GM19395 (cell line): ENCODE measurements around the gene GPR62.

Experiments
- ATAC-seq: cut with Tn5 transposase; IDR thresholded peaks from one replicate; pipeline ENCODE4 v1.9.1; 2021; ENCODE audit warnings: mild to moderate bottlenecking, moderate library complexity; ENCODE audit not compliant: unreplicated experiment

Gene GPR62

GRCh38 chr3:51937611-51938450 is 17.4 kb upstream of the GPR62 start:
- no peak for ATAC-seq

DNA sequence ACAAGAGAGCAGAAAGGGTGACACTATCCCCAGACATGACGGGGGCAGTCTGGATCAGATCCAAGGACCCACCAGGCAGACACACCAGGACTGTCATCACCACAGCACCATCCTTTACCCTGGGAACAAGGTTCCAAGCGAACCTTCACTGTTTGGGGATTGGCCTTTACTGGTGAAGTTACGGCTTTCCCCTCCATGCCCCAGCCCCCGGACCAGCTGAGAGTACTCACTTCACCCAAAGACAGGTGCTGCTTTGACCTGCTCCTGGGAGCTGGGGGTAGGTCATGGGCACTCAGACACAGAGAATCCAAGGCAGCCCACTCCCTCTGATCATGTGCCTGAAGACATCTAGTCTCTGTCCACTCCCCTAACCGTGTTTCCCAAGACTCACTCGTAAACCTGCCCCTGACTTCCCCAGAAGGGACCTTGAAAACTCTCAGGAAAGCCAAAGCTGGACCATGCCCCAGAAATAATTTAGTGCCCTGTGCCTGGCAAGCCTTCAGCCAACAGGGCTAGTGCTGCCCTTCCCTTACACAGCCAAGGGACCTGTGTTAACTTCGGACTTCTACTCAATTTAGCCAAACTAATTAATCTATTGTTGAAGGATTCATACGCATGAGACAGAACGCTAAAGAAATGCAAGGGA is 16.3 kb upstream of the GPR62 start:
- no peak for ATAC-seq

DNA sequence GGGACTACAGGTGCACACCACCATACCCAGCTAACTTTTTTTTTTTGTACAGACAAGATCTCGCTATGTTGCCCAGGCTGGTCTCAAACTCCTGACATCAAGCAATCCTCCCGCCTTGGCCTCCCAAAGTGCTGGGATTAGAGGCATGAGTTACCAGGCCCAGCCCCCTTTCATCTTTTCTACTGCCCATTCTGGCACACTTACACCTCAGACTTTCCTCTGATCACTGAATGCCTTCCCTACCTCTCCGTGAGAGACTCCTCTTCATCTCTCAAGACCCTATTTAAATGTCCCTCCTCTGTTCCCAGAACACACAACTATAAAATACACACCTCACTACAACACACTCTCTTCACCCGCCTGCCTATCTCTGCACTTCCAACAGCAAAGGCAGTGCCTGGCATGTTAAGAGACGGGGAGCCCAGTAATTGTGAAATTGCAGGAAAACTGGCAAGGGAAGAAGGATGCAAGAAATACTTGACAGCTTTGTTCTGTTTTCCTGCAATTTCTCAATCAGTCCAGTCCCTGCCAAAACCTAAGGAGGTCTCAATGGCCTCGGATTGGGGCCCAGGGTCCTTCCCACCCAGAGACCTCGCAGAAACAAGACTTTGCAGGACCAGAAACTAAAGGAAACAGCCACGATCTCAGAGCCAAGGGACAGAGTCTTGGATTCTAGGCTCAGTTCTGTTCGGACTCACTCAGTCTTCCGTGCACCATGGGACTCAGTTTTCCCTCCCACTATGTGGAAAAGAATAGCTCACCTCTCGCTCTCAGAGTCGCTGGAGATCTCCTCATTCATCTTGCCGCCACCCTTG is 14.3 kb upstream of the GPR62 start:
- no peak for ATAC-seq

GRCh38 chr3:51941463-51941797 is 13.8 kb upstream of the GPR62 start:
- no peak for ATAC-seq

DNA sequence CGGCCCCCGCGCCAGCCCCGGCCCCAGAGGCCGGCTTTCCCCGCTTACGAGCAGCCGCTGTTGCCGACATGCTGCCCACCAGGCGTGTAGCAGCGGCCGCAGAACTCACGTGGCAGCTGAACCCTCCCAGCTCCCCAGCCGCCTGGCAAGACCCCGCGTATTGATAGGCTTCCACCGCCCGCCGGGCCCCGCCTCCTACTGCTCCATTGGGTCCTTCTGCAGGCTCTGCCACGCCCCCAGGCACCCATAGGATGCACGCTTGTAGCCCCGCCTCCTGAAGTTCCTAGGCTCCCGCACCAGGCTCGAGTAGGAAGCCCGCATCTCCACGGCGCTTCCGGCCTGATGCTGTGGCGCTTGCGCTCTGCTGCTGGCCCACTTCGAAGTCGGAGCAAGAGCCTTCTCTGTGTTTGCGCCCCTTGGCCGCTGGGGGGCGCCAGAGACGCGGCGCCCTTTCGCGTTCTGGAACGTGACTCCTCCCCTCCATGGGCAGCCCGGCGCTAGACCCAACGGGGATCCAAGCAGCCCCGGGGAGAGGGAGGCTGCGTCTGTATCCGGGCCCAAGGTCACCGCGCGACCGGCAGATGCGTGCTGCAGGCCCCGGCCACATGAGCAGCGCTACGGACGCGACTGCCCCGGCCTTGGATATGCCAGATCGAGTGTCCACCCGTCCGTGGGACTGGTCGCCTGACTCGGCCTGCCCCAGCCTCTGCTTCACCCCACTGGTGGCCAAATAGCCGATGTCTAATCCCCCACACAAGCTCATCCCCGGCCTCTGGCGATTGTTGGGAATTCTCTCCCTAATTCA is 13.2 kb upstream of the GPR62 start, which contains the start of the genes PARP3 and RRP9:
PARP3 (plus strand) TSS at position 566 of the 805 bp plus-strand sequence. CDS start 993 bp downstream, outside the sequence.
RRP9 (minus strand) TSS at position 107 of the 805 bp plus-strand sequence; CDS start at position 70, 37 bp downstream.
- ATAC-seq: peak; percentile 90

- ATAC-seq: no peak
Measured at GRCh38 chr3:51942603-51943450, 12.4 kb upstream of the GPR62 start.

- ATAC-seq: no peak
Measured at GRCh38 chr3:51943451-51944391, 11.5 kb upstream of the GPR62 start.

DNA sequence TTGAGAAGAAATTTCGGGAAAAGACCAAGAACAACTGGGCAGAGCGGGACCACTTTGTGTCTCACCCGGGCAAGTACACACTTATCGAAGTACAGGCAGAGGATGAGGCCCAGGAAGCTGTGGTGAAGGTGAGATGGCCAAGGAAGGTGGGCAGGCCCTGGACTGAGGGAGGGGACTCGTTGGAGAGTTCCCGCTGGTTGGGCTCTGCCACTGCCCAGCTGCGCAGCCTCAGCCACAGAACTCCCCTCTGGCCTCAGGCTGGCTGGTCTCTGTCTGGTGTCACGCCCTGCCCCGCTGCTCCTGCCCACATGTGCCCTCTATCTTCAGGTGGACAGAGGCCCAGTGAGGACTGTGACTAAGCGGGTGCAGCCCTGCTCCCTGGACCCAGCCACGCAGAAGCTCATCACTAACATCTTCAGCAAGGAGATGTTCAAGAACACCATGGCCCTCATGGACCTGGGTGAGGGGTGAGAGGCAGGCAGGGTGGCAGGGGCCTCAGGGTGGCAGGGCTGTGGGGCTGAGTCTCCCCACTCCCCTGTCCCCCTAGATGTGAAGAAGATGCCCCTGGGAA is 10.6 kb upstream of the GPR62 start:
- ATAC-seq: no peak

- ATAC-seq: no peak
Measured at GRCh38 chr3:51945031-51945840, 9.9 kb upstream of the GPR62 start.

DNA sequence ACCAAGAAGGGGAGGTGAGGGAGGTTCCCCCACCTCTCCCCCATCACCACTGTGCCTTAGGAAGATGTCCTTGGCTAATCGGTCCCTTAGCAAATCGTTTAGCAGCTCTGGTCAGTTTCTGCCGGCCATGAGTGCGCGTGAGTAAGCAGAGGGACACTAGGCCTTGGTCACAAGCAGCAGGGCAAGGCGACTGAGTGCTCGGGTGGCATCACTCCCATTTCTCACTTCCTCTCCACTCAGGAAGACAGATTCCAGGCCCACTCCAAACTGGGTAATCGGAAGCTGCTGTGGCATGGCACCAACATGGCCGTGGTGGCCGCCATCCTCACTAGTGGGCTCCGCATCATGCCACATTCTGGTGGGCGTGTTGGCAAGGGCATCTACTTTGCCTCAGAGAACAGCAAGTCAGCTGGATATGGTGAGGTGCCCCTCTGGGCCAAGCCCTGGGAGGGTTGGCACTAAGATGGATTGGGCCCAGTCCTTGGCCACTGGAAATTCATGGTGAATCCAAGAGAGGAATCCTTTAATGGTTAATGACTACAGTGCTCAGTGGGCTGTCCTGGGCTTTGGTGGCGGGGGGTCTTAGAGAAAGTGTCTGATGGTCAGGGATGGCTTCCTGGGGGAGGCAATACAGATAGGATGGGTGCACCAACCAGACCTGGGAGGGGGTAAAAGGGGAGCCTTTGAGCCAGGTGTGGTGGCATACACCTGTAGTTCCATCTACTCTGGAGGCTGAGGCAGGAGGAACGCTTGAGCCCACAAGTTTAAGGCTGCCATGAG is 9.1 kb upstream of the GPR62 start:
- no peak for ATAC-seq

DNA sequence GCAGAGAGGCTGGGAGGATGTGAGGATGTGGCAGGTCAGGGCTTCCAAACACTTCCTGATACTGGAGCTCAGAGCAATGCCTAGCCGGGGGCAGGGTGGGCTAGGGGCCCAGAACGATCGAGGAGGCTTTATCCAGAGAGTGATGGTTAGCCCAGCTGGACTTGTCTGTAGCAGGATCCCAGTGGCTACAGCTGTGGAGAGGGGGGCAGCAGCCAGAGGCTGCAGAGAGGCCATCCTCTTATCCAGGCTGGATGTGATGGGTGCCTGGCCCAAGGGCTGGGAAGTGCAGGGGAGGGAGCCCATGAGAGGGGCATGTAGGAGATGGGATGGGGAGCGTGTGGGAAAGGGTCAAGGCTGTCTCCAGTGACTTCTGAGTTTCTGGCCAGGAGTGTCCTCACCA is 8.4 kb upstream of the GPR62 start:
- ATAC-seq: no peak

GRCh38 chr3:51947215-51947900 is 7.8 kb upstream of the GPR62 start:
- no peak for ATAC-seq

GRCh38 chr3:51948016-51948580 is 7.1 kb upstream of the GPR62 start:
- no peak for ATAC-seq

DNA sequence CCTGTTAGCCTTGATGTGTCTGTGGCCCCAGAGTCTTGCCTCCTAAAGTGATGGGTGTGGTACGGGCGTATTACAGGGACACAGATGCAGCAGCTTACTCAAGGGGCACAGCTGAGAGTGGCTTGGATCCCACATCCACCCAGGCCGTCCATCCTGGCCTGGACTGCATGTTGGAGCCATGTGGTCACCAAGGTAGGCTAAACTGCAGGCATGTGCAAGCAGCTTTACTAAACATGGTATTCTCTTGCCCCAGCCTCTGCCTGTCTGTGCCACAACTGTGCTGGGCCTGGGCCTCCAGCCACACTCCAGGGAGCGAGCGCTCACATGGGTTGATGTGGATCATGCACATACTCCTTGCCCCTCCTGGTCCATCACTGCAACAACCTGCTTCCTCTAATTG is 6.1 kb upstream of the GPR62 start:
- ATAC-seq: no peak

DNA sequence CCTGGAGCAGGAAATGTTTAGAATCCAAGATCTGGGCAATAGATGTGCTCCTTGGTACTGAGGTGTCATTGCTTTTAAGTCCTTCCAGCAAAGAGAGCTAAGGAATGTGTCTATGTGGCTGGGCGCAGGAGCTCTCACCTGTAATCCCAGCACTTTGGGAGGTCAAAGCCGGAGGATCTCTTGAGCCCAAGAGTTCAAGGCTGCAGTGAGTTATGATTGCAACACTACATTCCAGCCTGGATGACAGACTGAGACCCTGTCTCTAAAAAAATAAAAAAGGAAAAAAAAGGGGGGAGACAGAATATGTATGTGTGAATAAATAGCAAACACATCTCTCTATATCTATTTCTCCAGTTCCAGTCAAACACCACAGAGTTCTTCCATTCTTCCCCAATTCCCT is 4.3 kb upstream of the GPR62 start:
- ATAC-seq: no peak

DNA sequence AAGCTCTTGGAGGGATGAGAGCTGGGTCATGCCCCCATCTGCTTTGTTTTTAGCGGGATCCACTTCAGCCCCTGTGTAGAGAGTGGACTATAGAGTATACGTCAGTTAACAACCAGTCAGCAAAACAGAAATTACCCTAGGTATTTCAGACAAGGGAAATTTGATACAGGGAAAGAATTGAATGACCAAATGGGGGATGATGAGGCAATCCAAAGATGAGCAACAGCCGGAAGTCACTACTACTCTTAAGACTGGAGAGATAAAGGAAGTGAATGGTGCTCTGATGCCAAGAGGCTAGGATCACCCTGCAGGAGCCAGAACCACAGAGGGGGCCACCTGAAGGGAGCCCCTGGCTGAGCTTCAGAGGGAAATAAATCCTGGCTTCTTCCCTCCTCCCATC is 1.7 kb upstream of the GPR62 start:
- no peak for ATAC-seq
